Measurements from ENCODE around the gene ARHGAP45.

Gene ARHGAP45

GRCh38 chr19:1105873-1106840, 39.2 kb downstream of the ARHGAP45 start:
- no peak overlapping the region for H3K4me3 ChIP-seq (ENCODE audit: low read length)
- TF ChIP-seq, protein P1, sequence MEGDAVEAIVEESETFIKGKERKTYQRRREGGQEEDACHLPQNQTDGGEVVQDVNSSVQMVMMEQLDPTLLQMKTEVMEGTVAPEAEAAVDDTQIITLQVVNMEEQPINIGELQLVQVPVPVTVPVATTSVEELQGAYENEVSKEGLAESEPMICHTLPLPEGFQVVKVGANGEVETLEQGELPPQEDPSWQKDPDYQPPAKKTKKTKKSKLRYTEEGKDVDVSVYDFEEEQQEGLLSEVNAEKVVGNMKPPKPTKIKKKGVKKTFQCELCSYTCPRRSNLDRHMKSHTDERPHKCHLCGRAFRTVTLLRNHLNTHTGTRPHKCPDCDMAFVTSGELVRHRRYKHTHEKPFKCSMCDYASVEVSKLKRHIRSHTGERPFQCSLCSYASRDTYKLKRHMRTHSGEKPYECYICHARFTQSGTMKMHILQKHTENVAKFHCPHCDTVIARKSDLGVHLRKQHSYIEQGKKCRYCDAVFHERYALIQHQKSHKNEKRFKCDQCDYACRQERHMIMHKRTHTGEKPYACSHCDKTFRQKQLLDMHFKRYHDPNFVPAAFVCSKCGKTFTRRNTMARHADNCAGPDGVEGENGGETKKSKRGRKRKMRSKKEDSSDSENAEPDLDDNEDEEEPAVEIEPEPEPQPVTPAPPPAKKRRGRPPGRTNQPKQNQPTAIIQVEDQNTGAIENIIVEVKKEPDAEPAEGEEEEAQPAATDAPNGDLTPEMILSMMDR (IDR thresholded peaks at IDR 0.05; ENCODE audit: insufficient read depth, low read depth, low read length, missing control alignments) = no peak
- DNase-seq (ENCODE audit: low read depth) = no peak

GRCh38 chr19:1106841-1107660, 40.1 kb downstream of the ARHGAP45 start:
- H3K4me3 ChIP-seq (ENCODE audit: low read length) = no peak overlapping the region
- TF ChIP-seq, protein P1 (IDR thresholded peaks at IDR 0.05; ENCODE audit: insufficient read depth, low read depth, low read length, missing control alignments) = no peak
- peak; percentile 71 for DNase-seq (ENCODE audit: low read depth)

GRCh38 chr19:1107661-1108261, 40.8 kb downstream of the ARHGAP45 start:
- TF ChIP-seq, protein P1 (IDR thresholded peaks at IDR 0.05; ENCODE audit: insufficient read depth, low read depth, low read length, missing control alignments) = no peak

GRCh38 chr19:1108291-1109031, 41.5 kb downstream of the ARHGAP45 start:
- no peak overlapping the region for H3K4me3 ChIP-seq (ENCODE audit: low read length)
- TF ChIP-seq, protein P1 (IDR thresholded peaks at IDR 0.05; ENCODE audit: insufficient read depth, low read depth, low read length, missing control alignments) = no peak
- no peak for DNase-seq (ENCODE audit: low read depth)

More at GRCh38 chr19:1107661-1108261, 40.8 kb downstream of the ARHGAP45 start:
- H3K4me3 ChIP-seq (ENCODE audit: low read length) = no peak overlapping the region
- DNase-seq (ENCODE audit: low read depth) = no peak

GRCh38 chr19:1109032-1109551, 42.1 kb downstream of the ARHGAP45 start:
- no peak overlapping the region for H3K4me3 ChIP-seq (ENCODE audit: low read length)
- DNase-seq (ENCODE audit: low read depth) = no peak
- TF ChIP-seq, protein P1 (IDR thresholded peaks at IDR 0.05; ENCODE audit: insufficient read depth, low read depth, low read length, missing control alignments) = no peak

Data from epithelial cell of esophagus (primary cell).